OCI-LY1 (cell line): ENCODE data around the gene VPS72.
"Not testable (repeated sequence)": the region's sequence is repeated elsewhere in the genome, so short reads cannot be mapped to it uniquely, and the experiment has no call there.

ENCODE experiments used
- H2AFZ ChIP-seq: fragments of 200-600 bp; sonication (generic), shearing (Covaris generic); 2 replicates; pipeline ENCODE4 v1.6.0; 2014; ENCODE audit warnings: antibody characterized with exemption, mild to moderate bottlenecking, low read length
- H3F3A ChIP-seq: fragments of 200-600 bp; sonication (generic), shearing (Covaris generic); 2 replicates; pipeline ENCODE4 v1.6.0; 2014; ENCODE audit warnings: mild to moderate bottlenecking, antibody characterized with exemption, low read length, moderate library complexity; ENCODE audit not compliant: insufficient read depth
- H3K27ac ChIP-seq: fragments of 200-600 bp; sonication (generic); 2 replicates; pipeline ENCODE4 v1.5.1; 2014; ENCODE audit warnings: low read length, mixed run types, mild to moderate bottlenecking, low read depth; ENCODE audit not compliant: poor library complexity, severe bottlenecking
- H3K27me3 ChIP-seq: fragments of 200-600 bp; sonication (generic); 2 replicates; pipeline ENCODE4 v1.6.0; 2014; ENCODE audit warnings: antibody characterized with exemption, mild to moderate bottlenecking, low read length, moderate library complexity; ENCODE audit not compliant: insufficient read depth
- H3K36me3 ChIP-seq: fragments of 200-600 bp; sonication (generic); 2 replicates; pipeline ENCODE4 v1.6.1; 2014; ENCODE audit warnings: mild to moderate bottlenecking, antibody characterized with exemption, low read length, moderate library complexity, mixed read lengths; ENCODE audit not compliant: insufficient read depth
- H3K4me1 ChIP-seq: fragments of 200-600 bp; sonication (generic); 2 replicates; pipeline ENCODE4 v1.5.1; 2014; ENCODE audit warnings: mild to moderate bottlenecking, low read length, moderate library complexity; ENCODE audit not compliant: insufficient read depth, severe bottlenecking
- H3K4me2 ChIP-seq: fragments of 200-600 bp; sonication (generic), shearing (Covaris generic); 2 replicates; pipeline ENCODE4 v1.6.1; 2014; ENCODE audit warnings: low read length
- H3K4me3 ChIP-seq: fragments of 200-600 bp; sonication (generic); 2 replicates; pipeline ENCODE4 v1.5.1; 2014; ENCODE audit warnings: low read length, low read depth, mild to moderate bottlenecking, mixed read lengths; ENCODE audit not compliant: poor library complexity, severe bottlenecking
- H3K79me2 ChIP-seq: fragments of 200-600 bp; shearing (Covaris generic); 2 replicates; pipeline ENCODE4 v1.6.1; 2016; ENCODE audit warnings: mixed run types, low read length, mixed read lengths; ENCODE audit not compliant: insufficient read depth
- H3K9ac ChIP-seq: fragments of 200-600 bp; sonication (generic), shearing (Covaris generic); 2 replicates; pipeline ENCODE4 v1.6.1; 2014; ENCODE audit warnings: mild to moderate bottlenecking, low read length, mixed read lengths
- H3K9me2 ChIP-seq: fragments of 200-600 bp; sonication (generic), shearing (Covaris generic); 2 replicates; pipeline ENCODE4 v1.6.1; 2014; ENCODE audit warnings: low read depth, mild to moderate bottlenecking, low read length, mixed read lengths
- H3K9me3 ChIP-seq: fragments of 200-600 bp; shearing (Covaris generic); 2 replicates; pipeline ENCODE4 v1.6.1; 2014; ENCODE audit warnings: low read length, mixed read lengths
- H4K20me1 ChIP-seq: fragments of 200-600 bp; sonication (generic), shearing (Covaris generic); 2 replicates; pipeline ENCODE4 v1.6.0; 2016; ENCODE audit warnings: mild to moderate bottlenecking, low read length; ENCODE audit not compliant: insufficient read depth
- CTCF ChIP-seq: fragments of 200-600 bp; sonication (generic), shearing (Covaris generic); IDR thresholded peaks from 2 replicates; pipeline ENCODE4 v1.5.1; 2017; ENCODE audit warnings: mild to moderate bottlenecking, antibody characterized with exemption, low read length, moderate library complexity, mixed read lengths
- EZH2 ChIP-seq: fragments of 200-600 bp; sonication (generic), shearing (Covaris generic); IDR thresholded peaks from 2 replicates; pipeline ENCODE4 v1.8.0; 2017; ENCODE audit warnings: borderline replicate concordance, mixed run types, mild to moderate bottlenecking, antibody characterized with exemption, low read length, moderate library complexity, mixed read lengths

VPS72 gene

GRCh38 chr1:151213560-151213959 lies 23.6 kb upstream of the VPS72 start:
- no peak overlapping the region for H3K4me3 ChIP-seq
- peaks cover 46% of the 10 kb centered on the region for H3K36me3 ChIP-seq
- no peak for TF ChIP-seq EZH2
- TF ChIP-seq CTCF = no peak
- no peaks in the 10 kb centered on the region for H4K20me1 ChIP-seq
- H3K9me2 ChIP-seq = no peaks in the 10 kb centered on the region
- no peaks in the 10 kb centered on the region for H3F3A ChIP-seq
- no peak overlapping the region for H3K27ac ChIP-seq
- H3K79me2 ChIP-seq = peaks cover 57% of the 10 kb centered on the region
- H3K9ac ChIP-seq = no peak overlapping the region
- no peak overlapping the region for H2AFZ ChIP-seq
- no peak overlapping the region for H3K4me2 ChIP-seq
- H3K27me3 ChIP-seq = no peaks in the 10 kb centered on the region
- H3K9me3 ChIP-seq = no peaks in the 10 kb centered on the region
- no peaks in the 10 kb centered on the region for H3K4me1 ChIP-seq

GRCh38 chr1:151211972-151212705 lies 22.1 kb upstream of the VPS72 start:
- no peak overlapping the region for H3K9ac ChIP-seq
- TF ChIP-seq EZH2 = no peak
- TF ChIP-seq CTCF = no peak
- H2AFZ ChIP-seq = no peak overlapping the region
- H3K9me3 ChIP-seq = no peaks in the 10 kb centered on the region
- no peaks in the 10 kb centered on the region for H3F3A ChIP-seq
- H3K4me2 ChIP-seq = no peak overlapping the region
- H3K79me2 ChIP-seq = peaks cover 48% of the 10 kb centered on the region
- H3K27ac ChIP-seq = no peak overlapping the region
- no peaks in the 10 kb centered on the region for H4K20me1 ChIP-seq
- no peak overlapping the region for H3K4me3 ChIP-seq
- no peaks in the 10 kb centered on the region for H3K9me2 ChIP-seq
- peaks cover 54% of the 10 kb centered on the region for H3K36me3 ChIP-seq
- H3K27me3 ChIP-seq = no peaks in the 10 kb centered on the region
- H3K4me1 ChIP-seq = no peaks in the 10 kb centered on the region

- peaks cover 64% of the 10 kb centered on the region for H3K36me3 ChIP-seq
- H3K4me3 ChIP-seq = no peak overlapping the region
- H3K27ac ChIP-seq = no peak overlapping the region
- no peaks in the 10 kb centered on the region for H3K9me3 ChIP-seq
- H3K4me2 ChIP-seq = no peak overlapping the region
- H3K4me1 ChIP-seq = no peaks in the 10 kb centered on the region
- H2AFZ ChIP-seq = no peak overlapping the region
- H3F3A ChIP-seq = no peaks in the 10 kb centered on the region
- H3K79me2 ChIP-seq = peaks cover 44% of the 10 kb centered on the region
- no peaks in the 10 kb centered on the region for H3K9me2 ChIP-seq
- H4K20me1 ChIP-seq = no peaks in the 10 kb centered on the region
- H3K27me3 ChIP-seq = no peaks in the 10 kb centered on the region
- no peak overlapping the region for H3K9ac ChIP-seq
- no peak for TF ChIP-seq CTCF
- no peak for TF ChIP-seq EZH2
Measured at GRCh38 chr1:151210830-151211229, 20.8 kb upstream of the VPS72 start.

- H3K4me3 ChIP-seq, H3K27ac ChIP-seq, H2AFZ ChIP-seq, H4K20me1 ChIP-seq, H3K27me3 ChIP-seq, H3K9me2 ChIP-seq, H3K4me2 ChIP-seq, H3K9me3 ChIP-seq, H3F3A ChIP-seq, H3K9ac ChIP-seq: not testable (repeated sequence)
- peaks cover 72% of the 10 kb centered on the region for H3K36me3 ChIP-seq
- peaks cover 56% of the 10 kb centered on the region for H3K79me2 ChIP-seq
- H3K4me1 ChIP-seq = peaks cover 11% of the 10 kb centered on the region
Measured at GRCh38 chr1:151205381-151205965, 15.5 kb upstream of the VPS72 start.
